ENCODE measurements around the gene VWA3B. TPM values are rescaled to one million over a fixed set of nuclear protein-coding genes. Genes with fewer than 3 reads are reported as not detected.

VWA3B gene
- total RNA-seq, 1 donor from 2014 or later: not detected

DNA sequence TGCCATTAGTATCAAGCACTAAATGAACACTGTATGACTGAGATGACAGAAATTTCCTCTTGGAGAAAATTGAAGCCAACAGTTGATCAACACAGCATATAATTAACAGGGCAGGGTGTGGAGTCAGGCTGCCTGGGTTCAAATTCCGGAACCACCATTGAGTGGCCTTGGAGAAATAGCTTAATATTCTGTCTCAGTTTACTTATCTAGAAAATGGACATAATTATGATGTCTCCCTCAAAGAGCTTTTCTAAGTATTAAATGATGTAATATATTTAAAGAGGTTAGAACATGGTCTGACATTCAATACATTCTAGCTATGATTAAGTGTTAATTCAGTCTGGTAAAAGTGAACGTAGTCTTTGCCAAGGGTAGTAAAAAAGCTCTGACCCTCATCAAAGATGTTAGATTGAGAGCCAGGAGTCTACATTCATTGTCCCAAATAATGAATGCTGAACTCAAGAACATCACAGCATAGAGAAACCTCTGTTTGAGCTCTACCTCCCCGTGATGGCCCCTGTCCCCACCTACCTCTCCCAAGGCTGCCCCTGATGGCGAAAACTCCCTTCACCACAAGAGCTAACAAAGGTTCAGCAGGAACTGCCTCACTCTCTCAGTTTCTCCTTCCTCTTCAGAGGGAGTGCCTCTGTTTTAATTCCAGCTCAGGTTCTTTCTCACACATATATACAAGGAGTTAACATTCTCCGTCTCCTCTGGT lies 2.7 kb upstream of the VWA3B start:
- peaks cover 23% of the 10 kb centered on the region for H3K27me3 ChIP-seq (ENCODE audit: control insufficient read depth, insufficient read depth, low read length)
- H3K4me3 ChIP-seq (ENCODE audit: low read depth, low read length): no peak overlapping the region
- no peaks in the 10 kb centered on the region for H3K36me3 ChIP-seq (ENCODE audit: control insufficient read depth, insufficient read depth, low read length)
- DNase-seq (ENCODE audit: low read depth): no peak
- TF ChIP-seq, protein P1, sequence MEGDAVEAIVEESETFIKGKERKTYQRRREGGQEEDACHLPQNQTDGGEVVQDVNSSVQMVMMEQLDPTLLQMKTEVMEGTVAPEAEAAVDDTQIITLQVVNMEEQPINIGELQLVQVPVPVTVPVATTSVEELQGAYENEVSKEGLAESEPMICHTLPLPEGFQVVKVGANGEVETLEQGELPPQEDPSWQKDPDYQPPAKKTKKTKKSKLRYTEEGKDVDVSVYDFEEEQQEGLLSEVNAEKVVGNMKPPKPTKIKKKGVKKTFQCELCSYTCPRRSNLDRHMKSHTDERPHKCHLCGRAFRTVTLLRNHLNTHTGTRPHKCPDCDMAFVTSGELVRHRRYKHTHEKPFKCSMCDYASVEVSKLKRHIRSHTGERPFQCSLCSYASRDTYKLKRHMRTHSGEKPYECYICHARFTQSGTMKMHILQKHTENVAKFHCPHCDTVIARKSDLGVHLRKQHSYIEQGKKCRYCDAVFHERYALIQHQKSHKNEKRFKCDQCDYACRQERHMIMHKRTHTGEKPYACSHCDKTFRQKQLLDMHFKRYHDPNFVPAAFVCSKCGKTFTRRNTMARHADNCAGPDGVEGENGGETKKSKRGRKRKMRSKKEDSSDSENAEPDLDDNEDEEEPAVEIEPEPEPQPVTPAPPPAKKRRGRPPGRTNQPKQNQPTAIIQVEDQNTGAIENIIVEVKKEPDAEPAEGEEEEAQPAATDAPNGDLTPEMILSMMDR (IDR thresholded peaks at IDR 0.05; ENCODE audit: insufficient read depth, low read length, poor library complexity, severe bottlenecking): no peak

DNA sequence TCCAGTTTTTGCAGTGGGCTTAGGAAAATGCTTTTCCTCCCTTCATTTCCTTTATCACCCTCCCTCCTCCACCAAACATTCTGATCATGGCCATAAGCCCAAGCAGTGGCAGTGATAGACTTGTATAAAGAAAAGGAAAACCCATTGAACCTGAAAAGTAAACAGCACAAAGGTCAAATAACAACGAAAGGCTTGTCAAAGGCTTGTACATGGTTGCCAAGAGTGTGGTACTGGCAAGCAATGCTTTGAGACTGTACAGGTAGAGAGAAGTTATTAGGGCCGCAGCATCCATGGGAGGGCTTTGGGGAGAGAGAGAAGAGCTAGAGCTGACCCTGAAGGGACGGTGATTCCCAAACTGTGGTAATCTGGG lies 2.1 kb upstream of the VWA3B start:
- TF ChIP-seq, protein P1 (IDR thresholded peaks at IDR 0.05; ENCODE audit: insufficient read depth, low read length, poor library complexity, severe bottlenecking): no peak
- H3K4me3 ChIP-seq (ENCODE audit: low read depth, low read length): no peak overlapping the region
- peaks cover 23% of the 10 kb centered on the region for H3K27me3 ChIP-seq (ENCODE audit: control insufficient read depth, insufficient read depth, low read length)
- no peaks in the 10 kb centered on the region for H3K36me3 ChIP-seq (ENCODE audit: control insufficient read depth, insufficient read depth, low read length)
- no peak for DNase-seq (ENCODE audit: low read depth)

DNA sequence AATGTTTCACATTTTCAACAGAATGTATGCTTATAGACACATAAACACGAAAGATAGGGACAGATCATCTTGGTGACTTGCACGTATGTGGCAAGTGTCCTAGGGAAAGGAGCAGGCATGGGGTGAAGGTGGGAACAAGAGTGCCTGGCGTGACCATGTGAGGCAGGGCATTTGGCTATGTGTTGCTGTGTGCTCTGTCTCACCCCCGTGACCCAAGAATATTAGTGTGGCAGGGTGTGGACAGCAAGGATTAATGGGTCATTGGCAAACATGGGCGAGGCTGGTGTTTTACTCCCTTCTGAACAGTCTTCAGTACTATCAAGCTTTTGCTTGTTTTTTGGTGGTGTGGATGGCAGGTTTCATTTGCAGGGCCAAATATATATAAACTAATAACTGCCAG lies 1.3 kb upstream of the VWA3B start:
- H3K36me3 ChIP-seq (ENCODE audit: control insufficient read depth, insufficient read depth, low read length): no peaks in the 10 kb centered on the region
- DNase-seq (ENCODE audit: low read depth): no peak
- TF ChIP-seq, protein P1 (IDR thresholded peaks at IDR 0.05; ENCODE audit: insufficient read depth, low read length, poor library complexity, severe bottlenecking): no peak
- H3K4me3 ChIP-seq (ENCODE audit: low read depth, low read length): no peak overlapping the region
- H3K27me3 ChIP-seq (ENCODE audit: control insufficient read depth, insufficient read depth, low read length): peaks cover 23% of the 10 kb centered on the region

DNA sequence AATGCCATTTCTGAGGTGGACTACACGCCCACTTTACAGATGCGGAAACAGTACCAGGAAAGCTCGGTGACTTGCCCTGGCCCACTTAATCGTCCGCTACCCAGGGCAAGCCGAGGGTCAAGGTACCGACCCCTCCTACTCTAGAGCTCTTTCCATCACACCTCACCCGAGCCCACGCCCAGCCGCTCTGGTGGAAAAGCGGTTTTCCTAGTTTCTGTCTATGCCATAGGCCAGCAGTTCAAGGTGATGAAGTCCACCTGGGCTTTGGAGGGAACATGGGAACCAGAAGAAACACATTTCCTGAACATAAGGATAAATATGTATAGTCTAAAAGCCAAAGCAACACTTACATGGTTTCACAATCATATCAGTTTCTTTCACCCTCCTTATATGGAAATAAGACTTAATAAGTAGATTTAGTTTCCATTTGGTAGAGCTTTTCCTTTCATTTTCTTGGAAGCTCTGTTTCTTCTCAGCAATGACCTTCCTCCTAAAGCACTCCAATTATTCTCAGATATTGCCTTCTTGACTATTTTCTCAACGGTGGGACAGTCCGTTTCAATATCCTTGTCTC lies 567 bp downstream of the VWA3B start:
- Histone ChIP-seq H3K4me3 (ENCODE audit: low read depth, low read length) (peak overlapping the region; percentile 46), H3K36me3 (ENCODE audit: control insufficient read depth, insufficient read depth, low read length) (no peaks in the 10 kb centered on the region)
- TF ChIP-seq, protein P1 (IDR thresholded peaks at IDR 0.05; ENCODE audit: insufficient read depth, low read length, poor library complexity, severe bottlenecking): no peak

DNA sequence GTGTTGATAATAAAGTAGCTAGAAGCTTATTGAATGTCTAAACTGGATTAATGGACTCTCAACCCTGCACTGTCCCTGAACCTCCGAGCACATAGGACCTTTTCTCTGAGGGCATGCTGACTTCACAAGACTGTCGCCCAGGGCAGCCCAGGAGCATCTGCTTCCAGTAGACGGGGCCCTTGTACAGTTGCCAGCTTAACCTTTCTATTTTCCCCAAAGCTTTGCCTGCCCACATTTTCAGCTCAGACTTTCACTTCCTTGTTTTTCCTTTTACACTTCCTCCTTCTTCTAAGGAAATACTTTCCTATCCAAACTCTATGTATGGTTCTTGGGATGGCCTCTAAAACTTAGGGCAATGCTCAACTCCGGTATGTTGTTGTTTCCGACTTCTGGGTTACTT lies 1.3 kb downstream of the VWA3B start:
- no peaks in the 10 kb centered on the region for H3K36me3 ChIP-seq (ENCODE audit: control insufficient read depth, insufficient read depth, low read length)
- DNase-seq (ENCODE audit: low read depth): no peak
- H3K27me3 ChIP-seq (ENCODE audit: control insufficient read depth, insufficient read depth, low read length): peaks cover 23% of the 10 kb centered on the region
- no peak overlapping the region for H3K4me3 ChIP-seq (ENCODE audit: low read depth, low read length)
- TF ChIP-seq, protein P1 (IDR thresholded peaks at IDR 0.05; ENCODE audit: insufficient read depth, low read length, poor library complexity, severe bottlenecking): no peak

More for the DNA sequence above, 567 bp downstream of the VWA3B start:
- H3K27me3 ChIP-seq (ENCODE audit: control insufficient read depth, insufficient read depth, low read length): peaks cover 23% of the 10 kb centered on the region
- DNase-seq (ENCODE audit: low read depth): no peak

DNA sequence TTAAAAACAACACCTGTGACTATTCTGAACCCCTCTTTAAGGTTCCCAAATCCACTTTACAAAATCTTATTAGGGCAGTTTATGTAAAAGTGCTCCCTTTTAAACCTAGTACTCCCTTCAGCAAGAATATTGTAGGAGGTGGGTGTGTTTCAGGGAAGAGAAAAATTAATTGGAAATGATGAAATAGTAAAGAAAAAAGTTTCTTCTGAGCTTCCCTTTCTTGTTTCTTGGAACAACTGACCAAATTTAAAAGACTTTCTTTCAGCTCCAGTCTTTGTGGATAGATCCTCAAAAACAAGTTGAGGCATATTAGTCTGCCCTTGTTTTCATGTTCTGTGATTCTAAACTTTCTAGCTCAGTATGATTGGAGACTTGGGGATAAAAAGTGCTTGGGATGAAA lies 3.0 kb downstream of the VWA3B start:
- no peak for DNase-seq (ENCODE audit: low read depth)
- TF ChIP-seq, protein P1 (IDR thresholded peaks at IDR 0.05; ENCODE audit: insufficient read depth, low read length, poor library complexity, severe bottlenecking): no peak
- Histone ChIP-seq H3K27me3 (ENCODE audit: control insufficient read depth, insufficient read depth, low read length) (peaks cover 19% of the 10 kb centered on the region), H3K4me3 (ENCODE audit: low read depth, low read length) (no peak overlapping the region), H3K36me3 (ENCODE audit: control insufficient read depth, insufficient read depth, low read length) (no peaks in the 10 kb centered on the region)

Measured in kidney epithelial cell (primary cell).